GM12878 (cell line): ENCODE measurements around the gene IL18RAP.

ENCODE experiments used
- CTCF ChIP-seq, 3 experiments: IDR thresholded peaks in 2 of 3; conservative IDR thresholded peaks in 1 of 3; 2 replicates each; pipeline ENCODE4 v1.5.1; 2011; ENCODE audit warnings: low read depth in 3 of 3, low read length in 3 of 3, mild to moderate bottlenecking in 3 of 3, control low read depth in 2 of 3, moderate library complexity in 2 of 3, inconsistent platforms in 1 of 3, mixed read lengths in 1 of 3; ENCODE audit not compliant: control insufficient read depth in 2 of 3, insufficient read depth in 1 of 3; ENCODE audit errors: extremely low read depth in 1 of 3
- EED ChIP-seq: sonication (generic); IDR thresholded peaks from 2 replicates; pipeline ENCODE4 v1.6.1; 2016; ENCODE audit warnings: antibody characterized with exemption, low read depth
- KDM1A ChIP-seq: fragments of 200-600 bp; sonication (generic); IDR thresholded peaks from 2 replicates; pipeline ENCODE4 v1.6.1; 2016; ENCODE audit warnings: borderline replicate concordance
- NR2C2 ChIP-seq: IDR thresholded peaks from 2 replicates; pipeline ENCODE4 v1.6.1; 2011; ENCODE audit warnings: borderline replicate concordance, low read depth; ENCODE audit not compliant: control insufficient read depth, insufficient read length
- POLR2A ChIP-seq: IDR thresholded peaks from 2 replicates; pipeline ENCODE4 v1.6.1; 2011; ENCODE audit warnings: low read depth, mild to moderate bottlenecking, low read length
- REST ChIP-seq: IDR thresholded peaks from 2 replicates; pipeline ENCODE4 v1.6.1; 2012; ENCODE audit warnings: mild to moderate bottlenecking, low read depth, low read length
- SPI1 ChIP-seq: IDR thresholded peaks from 2 replicates; pipeline ENCODE4 v1.6.1; 2011; ENCODE audit warnings: low read depth, mild to moderate bottlenecking, low read length, moderate library complexity, borderline replicate concordance; ENCODE audit not compliant: insufficient read depth
- STAT3 ChIP-seq: IDR thresholded peaks from 2 replicates; pipeline ENCODE4 v1.6.1; 2011; ENCODE audit warnings: low read depth, low read length, improper control_type of control experiment
- ZNF274 ChIP-seq: IDR thresholded peaks from one replicate; pipeline ENCODE4 v1.8.0; 2011; ENCODE audit not compliant: insufficient read length, insufficient read depth

GRCh38 chr2:102485147-102485785 is 62.3 kb downstream of the IL18RAP start:
- no peak for TF ChIP-seq ZNF274
- TF ChIP-seq SPI1 = no peak
- no peak for TF ChIP-seq POLR2A
- no peak for TF ChIP-seq KDM1A
- no peak for TF ChIP-seq NR2C2
- no peak for TF ChIP-seq CTCF (IDR thresholded peaks at IDR 0.05 in 2 of 3, conservative IDR thresholded peaks at IDR 0.05 in 1 of 3; ENCODE audit: control insufficient read depth in 2 of 3, extremely low read depth in 1 of 3, insufficient read depth in 1 of 3, low read depth in 3 of 3, low read length in 3 of 3)
- no peak for TF ChIP-seq REST
- no peak for TF ChIP-seq STAT3
- no peak for TF ChIP-seq EED
